ENCODE measurements around the gene OPN3.

The OPN3 gene

GRCh38 chr1:241639623-241640148 lies 483 bp downstream of the OPN3 start (continued):
- TF ChIP-seq, protein P1, sequence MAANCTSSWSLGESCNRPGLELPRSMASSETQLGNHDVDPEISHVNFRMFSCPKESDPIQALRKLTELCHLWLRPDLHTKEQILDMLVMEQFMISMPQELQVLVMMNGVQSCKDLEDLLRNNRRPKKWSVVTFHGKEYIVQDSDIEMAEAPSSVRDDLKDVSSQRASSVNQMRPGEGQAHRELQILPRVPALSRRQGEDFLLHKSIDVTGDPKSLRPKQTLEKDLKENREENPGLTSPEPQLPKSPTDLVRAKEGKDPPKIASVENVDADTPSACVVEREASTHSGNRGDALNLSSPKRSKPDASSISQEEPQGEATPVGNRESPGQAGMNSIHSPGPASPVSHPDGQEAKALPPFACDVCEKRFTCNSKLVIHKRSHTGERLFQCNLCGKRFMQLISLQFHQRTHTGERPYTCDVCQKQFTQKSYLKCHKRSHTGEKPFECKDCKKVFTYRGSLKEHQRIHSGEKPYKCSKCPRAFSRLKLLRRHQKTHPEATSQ (tag by site-specific recombination; IDR thresholded peaks at IDR 0.05), result 0 out of 2 replicates have a peak, but pooled peaks have one; percentile 63
- TF ChIP-seq, protein P2, sequence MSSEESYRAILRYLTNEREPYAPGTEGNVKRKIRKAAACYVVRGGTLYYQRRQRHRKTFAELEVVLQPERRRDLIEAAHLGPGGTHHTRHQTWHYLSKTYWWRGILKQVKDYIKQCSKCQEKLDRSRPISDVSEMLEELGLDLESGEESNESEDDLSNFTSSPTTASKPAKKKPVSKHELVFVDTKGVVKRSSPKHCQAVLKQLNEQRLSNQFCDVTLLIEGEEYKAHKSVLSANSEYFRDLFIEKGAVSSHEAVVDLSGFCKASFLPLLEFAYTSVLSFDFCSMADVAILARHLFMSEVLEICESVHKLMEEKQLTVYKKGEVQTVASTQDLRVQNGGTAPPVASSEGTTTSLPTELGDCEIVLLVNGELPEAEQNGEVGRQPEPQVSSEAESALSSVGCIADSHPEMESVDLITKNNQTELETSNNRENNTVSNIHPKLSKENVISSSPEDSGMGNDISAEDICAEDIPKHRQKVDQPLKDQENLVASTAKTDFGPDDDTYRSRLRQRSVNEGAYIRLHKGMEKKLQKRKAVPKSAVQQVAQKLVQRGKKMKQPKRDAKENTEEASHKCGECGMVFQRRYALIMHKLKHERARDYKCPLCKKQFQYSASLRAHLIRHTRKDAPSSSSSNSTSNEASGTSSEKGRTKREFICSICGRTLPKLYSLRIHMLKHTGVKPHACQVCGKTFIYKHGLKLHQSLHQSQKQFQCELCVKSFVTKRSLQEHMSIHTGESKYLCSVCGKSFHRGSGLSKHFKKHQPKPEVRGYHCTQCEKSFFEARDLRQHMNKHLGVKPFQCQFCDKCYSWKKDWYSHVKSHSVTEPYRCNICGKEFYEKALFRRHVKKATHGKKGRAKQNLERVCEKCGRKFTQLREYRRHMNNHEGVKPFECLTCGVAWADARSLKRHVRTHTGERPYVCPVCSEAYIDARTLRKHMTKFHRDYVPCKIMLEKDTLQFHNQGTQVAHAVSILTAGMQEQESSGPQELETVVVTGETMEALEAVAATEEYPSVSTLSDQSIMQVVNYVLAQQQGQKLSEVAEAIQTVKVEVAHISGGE (tag by site-specific recombination; conservative IDR thresholded peaks at IDR 0.05; ENCODE audit: low read depth), result no peak
- TF ChIP-seq ZNF549 (tag by site-specific recombination; IDR thresholded peaks at IDR 0.05), result no peak
- TF ChIP-seq, protein P3, sequence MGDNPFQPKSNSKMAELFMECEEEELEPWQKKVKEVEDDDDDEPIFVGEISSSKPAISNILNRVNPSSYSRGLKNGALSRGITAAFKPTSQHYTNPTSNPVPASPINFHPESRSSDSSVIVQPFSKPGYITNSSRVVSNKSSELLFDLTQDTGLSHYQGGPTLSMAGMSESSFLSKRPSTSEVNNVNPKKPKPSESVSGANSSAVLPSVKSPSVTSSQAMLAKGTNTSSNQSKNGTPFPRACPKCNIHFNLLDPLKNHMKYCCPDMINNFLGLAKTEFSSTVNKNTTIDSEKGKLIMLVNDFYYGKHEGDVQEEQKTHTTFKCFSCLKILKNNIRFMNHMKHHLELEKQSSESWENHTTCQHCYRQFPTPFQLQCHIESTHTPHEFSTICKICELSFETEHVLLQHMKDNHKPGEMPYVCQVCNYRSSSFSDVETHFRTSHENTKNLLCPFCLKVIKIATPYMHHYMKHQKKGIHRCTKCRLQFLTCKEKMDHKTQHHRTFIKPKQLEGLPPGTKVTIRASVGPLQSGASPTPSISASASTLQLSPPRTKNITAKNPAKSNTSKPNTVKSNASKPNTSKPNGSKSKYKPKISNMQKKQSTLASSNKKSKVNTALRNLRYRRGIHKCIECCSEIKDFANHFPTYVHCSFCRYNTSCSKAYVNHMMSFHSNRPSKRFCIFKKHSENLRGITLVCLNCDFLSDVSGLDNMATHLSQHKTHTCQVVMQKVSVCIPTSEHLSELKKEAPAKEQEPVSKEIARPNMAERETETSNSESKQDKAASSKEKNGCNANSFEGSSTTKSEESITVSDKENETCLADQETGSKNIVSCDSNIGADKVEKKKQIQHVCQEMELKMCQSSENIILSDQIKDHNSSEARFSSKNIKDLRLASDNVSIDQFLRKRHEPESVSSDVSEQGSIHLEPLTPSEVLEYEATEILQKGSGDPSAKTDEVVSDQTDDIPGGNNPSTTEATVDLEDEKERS (tag by site-specific recombination; IDR thresholded peaks at IDR 0.05), result no peak
- no peak for TF ChIP-seq ZNF10 (tag by site-specific recombination; IDR thresholded peaks at IDR 0.05)
- TF ChIP-seq, protein P4, sequence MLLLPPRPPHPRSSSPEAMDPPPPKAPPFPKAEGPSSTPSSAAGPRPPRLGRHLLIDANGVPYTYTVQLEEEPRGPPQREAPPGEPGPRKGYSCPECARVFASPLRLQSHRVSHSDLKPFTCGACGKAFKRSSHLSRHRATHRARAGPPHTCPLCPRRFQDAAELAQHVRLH (tag by site-specific recombination; IDR thresholded peaks at IDR 0.05), result no peak
- no peak for TF ChIP-seq ZNF292 (tag by site-specific recombination; IDR thresholded peaks at IDR 0.05; ENCODE audit: borderline replicate concordance, low read depth)
- TF ChIP-seq SP3 (tag by site-specific recombination; IDR thresholded peaks at IDR 0.05), result peak; percentile 39; the same call in 1 of the 2 replicates
- no peak for TF ChIP-seq WT1 (tag by site-specific recombination; IDR thresholded peaks at IDR 0.05)
- no peak for TF ChIP-seq ZNF768 (tag by site-specific recombination; IDR thresholded peaks at IDR 0.05)
- no peak for TF ChIP-seq FEZF1 (tag by site-specific recombination; IDR thresholded peaks at IDR 0.05)
- TF ChIP-seq, protein P5, sequence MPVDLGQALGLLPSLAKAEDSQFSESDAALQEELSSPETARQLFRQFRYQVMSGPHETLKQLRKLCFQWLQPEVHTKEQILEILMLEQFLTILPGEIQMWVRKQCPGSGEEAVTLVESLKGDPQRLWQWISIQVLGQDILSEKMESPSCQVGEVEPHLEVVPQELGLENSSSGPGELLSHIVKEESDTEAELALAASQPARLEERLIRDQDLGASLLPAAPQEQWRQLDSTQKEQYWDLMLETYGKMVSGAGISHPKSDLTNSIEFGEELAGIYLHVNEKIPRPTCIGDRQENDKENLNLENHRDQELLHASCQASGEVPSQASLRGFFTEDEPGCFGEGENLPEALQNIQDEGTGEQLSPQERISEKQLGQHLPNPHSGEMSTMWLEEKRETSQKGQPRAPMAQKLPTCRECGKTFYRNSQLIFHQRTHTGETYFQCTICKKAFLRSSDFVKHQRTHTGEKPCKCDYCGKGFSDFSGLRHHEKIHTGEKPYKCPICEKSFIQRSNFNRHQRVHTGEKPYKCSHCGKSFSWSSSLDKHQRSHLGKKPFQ (tag by site-specific recombination; IDR thresholded peaks at IDR 0.05), result no peak
- TF ChIP-seq PRDM4 (tag by site-specific recombination; IDR thresholded peaks at IDR 0.05), result no peak
- TF ChIP-seq ZNF558 (tag by site-specific recombination; IDR thresholded peaks at IDR 0.05), result no peak
- TF ChIP-seq KLF1 (tag by site-specific recombination; IDR thresholded peaks at IDR 0.05), result 0 out of 2 replicates have a peak, but pooled peaks have one; percentile 12
- no peak for TF ChIP-seq ZNF555 (tag by site-specific recombination; conservative IDR thresholded peaks at IDR 0.05)
- peak; percentile 56; the same call in 1 of the 2 replicates for TF ChIP-seq GLI4 (tag by site-specific recombination; IDR thresholded peaks at IDR 0.05)
- TF ChIP-seq, protein P6, sequence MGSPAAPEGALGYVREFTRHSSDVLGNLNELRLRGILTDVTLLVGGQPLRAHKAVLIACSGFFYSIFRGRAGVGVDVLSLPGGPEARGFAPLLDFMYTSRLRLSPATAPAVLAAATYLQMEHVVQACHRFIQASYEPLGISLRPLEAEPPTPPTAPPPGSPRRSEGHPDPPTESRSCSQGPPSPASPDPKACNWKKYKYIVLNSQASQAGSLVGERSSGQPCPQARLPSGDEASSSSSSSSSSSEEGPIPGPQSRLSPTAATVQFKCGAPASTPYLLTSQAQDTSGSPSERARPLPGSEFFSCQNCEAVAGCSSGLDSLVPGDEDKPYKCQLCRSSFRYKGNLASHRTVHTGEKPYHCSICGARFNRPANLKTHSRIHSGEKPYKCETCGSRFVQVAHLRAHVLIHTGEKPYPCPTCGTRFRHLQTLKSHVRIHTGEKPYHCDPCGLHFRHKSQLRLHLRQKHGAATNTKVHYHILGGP (tag by site-specific recombination; IDR thresholded peaks at IDR 0.05), result no peak
- TF ChIP-seq ZBTB8A (tag by site-specific recombination; IDR thresholded peaks at IDR 0.05), result peak; percentile 97
- no peak for TF ChIP-seq ZNF169 (tag by site-specific recombination; IDR thresholded peaks at IDR 0.05)
- no peak for TF ChIP-seq ZNF670 (tag by site-specific recombination; IDR thresholded peaks at IDR 0.05; ENCODE audit: low read depth)
- TF ChIP-seq MEIS1 (CRISPR knock-in tag; IDR thresholded peaks at IDR 0.05; ENCODE audit: borderline replicate concordance), result no peak
- TF ChIP-seq KLF10 (tag by site-specific recombination; IDR thresholded peaks at IDR 0.05), result no peak

All from HEK293 (cell line).